SK-N-SH (cell line): ENCODE measurements around the gene KRTAP10-1. TPM values are rescaled to one million over a fixed set of nuclear protein-coding genes. Genes with fewer than 3 reads are reported as not detected.

Source experiments
- CTCF ChIA-PET: fragments of 300-600, 350-600 bp; formaldehyde crosslinking; extraction: SDS; loops from one replicate; lab custom pipeline; 2021; lab: Yijun Ruan, JAX
- POLR2A ChIA-PET: fragments of 350-600 bp; sonication (Branson Sonifier 250); formaldehyde crosslinking; extraction: SDS; loops from one replicate; lab custom pipeline; 2020; ENCODE audit warnings: antibody characterized with exemption, inconsistent platforms; lab: Yijun Ruan, JAX
- DNase-seq: peaks from one replicate; pipeline ENCODE4 v3.0.0; 2012
- H2AFZ ChIP-seq: fragments of 200-600 bp; sonication (generic); 2 replicates; pipeline ENCODE4 v1.8.1; 2016; ENCODE audit warnings: antibody characterized with exemption, mild to moderate bottlenecking, low read depth
- H3F3A ChIP-seq: fragments of 200-600 bp; sonication (generic); replicated peaks from 2 replicates; pipeline ENCODE3; 2016; ENCODE audit warnings: antibody characterized with exemption, mild to moderate bottlenecking; ENCODE audit not compliant: insufficient read depth
- H3K27ac ChIP-seq, 2 experiments: fragments of 200-500 bp in 1 of 2; fragments of 200-600 bp in 1 of 2; sonication (Bioruptor generic) in 1 of 2; sonication (generic), shearing (Covaris generic) in 1 of 2; 2 replicates each; pipeline versions ENCODE4 v1.5.1 to v1.6.1; 2014 to 2016; ENCODE audit warnings: low read depth in 2 of 2, inconsistent platforms in 1 of 2, low read length in 1 of 2, mild to moderate bottlenecking in 1 of 2, mixed read lengths in 1 of 2
- H3K27me3 ChIP-seq: fragments of 200-600 bp; sonication (generic), shearing (Covaris generic); 2 replicates; pipeline ENCODE4 v1.6.1; 2016; ENCODE audit warnings: mixed run types; ENCODE audit not compliant: insufficient read depth
- H3K36me3 ChIP-seq, 2 experiments: fragments of 200-500 bp in 1 of 2; fragments of 200-600 bp in 1 of 2; sonication (Bioruptor generic) in 1 of 2; sonication (generic) in 1 of 2; replicated peaks in 1 of 2; 2 replicates each; pipeline versions ENCODE3 to v1.5.1; 2014 to 2016; ENCODE audit warnings: low read length in 1 of 2, mild to moderate bottlenecking in 1 of 2; ENCODE audit not compliant: insufficient read depth in 2 of 2, control insufficient read depth in 1 of 2
- H3K4me1 ChIP-seq, 2 experiments: fragments of 200-500 bp in 1 of 2; fragments of 200-600 bp in 1 of 2; sonication (Bioruptor generic) in 1 of 2; sonication (generic), shearing (Covaris generic) in 1 of 2; 2 replicates each; pipeline versions ENCODE4 v1.5.1 to v1.6.1; 2014 to 2016; ENCODE audit warnings: low read depth in 1 of 2, low read length in 1 of 2, mixed run types in 1 of 2; ENCODE audit not compliant: insufficient read depth in 2 of 2, control insufficient read depth in 1 of 2
- H3K4me2 ChIP-seq: fragments of 200-600 bp; sonication (generic), shearing (Covaris generic); 2 replicates; pipeline ENCODE4 v1.6.1; 2017; ENCODE audit warnings: mixed run types
- H3K4me3 ChIP-seq, 2 experiments: fragments of 200-500 bp in 1 of 2; fragments of 200-600 bp in 1 of 2; sonication (Bioruptor generic) in 1 of 2; sonication (generic), shearing (Covaris generic) in 1 of 2; 2 replicates each; pipeline versions ENCODE4 v1.5.1 to v1.8.1; 2014 to 2016; ENCODE audit warnings: low read depth in 2 of 2, inconsistent platforms in 1 of 2, low read length in 1 of 2, mild to moderate bottlenecking in 1 of 2, mixed read lengths in 1 of 2, moderate library complexity in 1 of 2
- H3K79me2 ChIP-seq: fragments of 200-600 bp; sonication (generic); 2 replicates; pipeline ENCODE4 v1.8.1; 2017; ENCODE audit warnings: mild to moderate bottlenecking; ENCODE audit not compliant: insufficient read depth
- H3K9ac ChIP-seq: fragments of 200-600 bp; sonication (generic); 2 replicates; pipeline ENCODE4 v1.6.1; 2017; ENCODE audit warnings: mixed run types
- H3K9me2 ChIP-seq: fragments of 200-600 bp; sonication (generic); 2 replicates; pipeline ENCODE4 v1.6.1; 2017; ENCODE audit warnings: mixed run types
- H3K9me3 ChIP-seq: fragments of 200-600 bp; sonication (generic); 2 replicates; pipeline ENCODE4 v1.6.1; 2017; ENCODE audit warnings: mixed run types, mild to moderate bottlenecking, moderate library complexity
- H4K20me1 ChIP-seq: fragments of 200-600 bp; sonication (generic); 2 replicates; pipeline ENCODE4 v1.6.1; 2017; ENCODE audit warnings: mild to moderate bottlenecking, mixed run types; ENCODE audit not compliant: insufficient read depth
- FOXJ3 ChIP-seq: sonication (generic); formaldehyde crosslinking; IDR thresholded peaks from 2 replicates; pipeline ENCODE4 v1.5.1; 2020; ENCODE audit warnings: mild to moderate bottlenecking, missing genetic modification reagents
- GABPA ChIP-seq: IDR thresholded peaks from 2 replicates; pipeline ENCODE4 v1.4.0; 2012; ENCODE audit warnings: low read depth, mild to moderate bottlenecking
- GATA2 ChIP-seq: sonication (generic); formaldehyde crosslinking; IDR thresholded peaks from 2 replicates; pipeline ENCODE4 v1.5.0; 2020; ENCODE audit warnings: mild to moderate bottlenecking, missing genetic modification reagents
- MAX ChIP-seq: IDR thresholded peaks from 2 replicates; pipeline ENCODE4 v1.4.0; 2012; ENCODE audit warnings: low read depth
- NFIC ChIP-seq: IDR thresholded peaks from 2 replicates; pipeline ENCODE4 v1.4.0; 2012; ENCODE audit warnings: borderline replicate concordance
- PBX3 ChIP-seq: IDR thresholded peaks from 2 replicates; pipeline ENCODE4; 2012
- REST ChIP-seq: IDR thresholded peaks from 2 replicates; pipeline ENCODE4 v1.6.1; 2012; ENCODE audit warnings: mild to moderate bottlenecking, low read depth, low read length, moderate library complexity
- RXRA ChIP-seq: IDR thresholded peaks from 2 replicates; pipeline ENCODE4 v1.4.0; 2012; ENCODE audit warnings: low read depth, mild to moderate bottlenecking, borderline replicate concordance
- SIN3A ChIP-seq: IDR thresholded peaks from 2 replicates; pipeline ENCODE4 v1.6.1; 2012; ENCODE audit warnings: low read depth, mild to moderate bottlenecking, low read length, moderate library complexity, borderline replicate concordance
- SMC3 ChIP-seq: IDR thresholded peaks from 2 replicates; pipeline ENCODE4 v1.6.1; 2012; ENCODE audit warnings: low read depth, low read length, improper control_type of control experiment
- TAF1 ChIP-seq: IDR thresholded peaks from 2 replicates; pipeline ENCODE4 v1.6.1; 2012; ENCODE audit warnings: low read depth, mild to moderate bottlenecking, low read length, moderate library complexity, borderline replicate concordance
- TEAD4 ChIP-seq: IDR thresholded peaks from 2 replicates; pipeline ENCODE4 v1.4.0; 2012; ENCODE audit warnings: mild to moderate bottlenecking, borderline replicate concordance; ENCODE audit not compliant: insufficient read depth
- USF2 ChIP-seq: fragments of 150-350 bp; IDR thresholded peaks from 2 replicates; pipeline ENCODE4 v1.6.1; 2017; ENCODE audit warnings: antibody characterized with exemption, low read length, low read depth, borderline replicate concordance
- WGBS: methylation state at CpG from one replicate; pipeline ENCODE4 v1.1.6; 2017; ENCODE audit warnings: low lambda C conversion rate; 5-methylcytosine and 5-hydroxymethylcytosine counted together
- polyA plus RNA-seq, 3 experiments: library from polyadenylated mRNA; depleted of rRNA; stranded (reverse); fragments of >200 nt; gene quantifications; 2 replicates each; pipeline ENCODE4 v1.2.3, GENCODE V29; 2012

The KRTAP10-1 gene
- polyA plus RNA-seq, 1 of the 3 experiments (the other 2 are of a cell fraction) = not detected

- TF ChIP-seq REST (no peak), TEAD4 (no peak)
Measured at GRCh38 chr21:44540741-44541288, 820 bp upstream of the KRTAP10-1 start (continued).

- ChIA-PET POLR2A (no interaction called here), CTCF (no interaction called here)
- no peaks in the 10 kb centered on the region for H3F3A ChIP-seq
- no peak overlapping the region for H2AFZ ChIP-seq
- no peak overlapping the region for H3K27ac ChIP-seq
- no peak overlapping the region for H3K9ac ChIP-seq
- H3K27me3 ChIP-seq = peaks cover 17% of the 10 kb centered on the region; the same call in 1 of the 2 replicates
- no peaks in the 10 kb centered on the region for H4K20me1 ChIP-seq
- H3K4me2 ChIP-seq = no peak overlapping the region
- no peak overlapping the region for H3K4me3 ChIP-seq
- TF ChIP-seq MAX (no peak), SIN3A (no peak), SMC3 (no peak), USF2 (no peak), NFIC (no peak), REST (no peak), GATA2 (CRISPR knock-in tag) (no peak), PBX3 (no peak), RXRA (no peak), FOXJ3 (CRISPR knock-in tag) (no peak), GABPA (no peak), TAF1 (no peak)
- WGBS = 13% methylated on average over 4 of the region's 14 CpGs
- DNase-seq = no peak
- H3K9me3 ChIP-seq = no peaks in the 10 kb centered on the region
- no peaks in the 10 kb centered on the region for H3K36me3 ChIP-seq
- no peaks in the 10 kb centered on the region for H3K4me1 ChIP-seq
- no peaks in the 10 kb centered on the region for H3K9me2 ChIP-seq
- no peaks in the 10 kb centered on the region for H3K79me2 ChIP-seq
Measured at GRCh38 chr21:44539046-44539445, 949 bp downstream of the KRTAP10-1 start.
